Endometrial microvascular endothelial cells (primary cell): ENCODE measurements around the gene RPS2. TPM values are rescaled to one million over a fixed set of nuclear protein-coding genes. Genes with fewer than 3 reads are reported as not detected.
"Not testable (repeated sequence)": the region's sequence is repeated elsewhere in the genome, so short reads cannot be mapped to it uniquely, and the experiment has no call there.

Experiments used
- in situ Hi-C: cut with HindIII; loops from 2 replicates; pipeline ENCODE4 v1.10.0; 2017; ENCODE audit warnings: low sequenced_read_pairs, low pct_unique_long_range_greater_than_20kb; ENCODE audit errors: inconsistent ontology term
- total RNA-seq: library from RNA; depleted of rRNA; stranded (reverse); fragments of >200 nt; gene quantifications from one replicate; pipeline ENCODE4 v1.2.3, GENCODE V29; 2015; ENCODE audit errors: inconsistent ontology term

RPS2 gene
- total RNA-seq, result 2,988 TPM

- in situ Hi-C loops, result no loop called here
These were observed at the start of gene RPS2 for GRCh38 chr16:1964506-1965395. Gene RPS2, minus strand, starts transcription at chr16:1964826. Its CDS starts 201 bp downstream, at chr16:1964625.

DNA sequence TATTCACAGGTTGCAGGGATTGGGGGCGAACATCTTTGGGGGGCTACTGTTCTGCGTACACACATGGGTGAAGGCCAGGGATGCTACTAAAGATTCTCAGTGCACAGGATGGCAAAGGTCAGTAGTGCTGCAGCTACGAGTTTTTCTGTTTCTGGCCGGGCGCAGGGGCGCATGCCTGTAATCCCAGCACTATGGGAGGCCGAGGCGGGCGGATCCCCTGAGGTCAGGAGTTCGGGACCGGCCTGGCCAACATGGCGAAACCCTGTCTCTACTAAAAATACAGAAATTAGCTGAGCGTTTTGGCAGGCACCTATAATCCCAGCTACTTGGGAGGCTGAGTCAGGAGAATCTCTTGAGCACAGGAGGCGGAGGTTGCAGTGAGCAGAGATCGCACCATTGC, 48.9 kb upstream of the RPS2 start:
- in situ Hi-C loops, result no loop called here

- in situ Hi-C loops, result not testable (repeated sequence)
These were observed 47.1 kb upstream of the RPS2 start for GRCh38 chr16:2011726-2012125.

- in situ Hi-C loops, result no loop called here
These were observed 45.3 kb upstream of the RPS2 start, which contains the start of gene ZNF598 for GRCh38 chr16:2009791-2010510. Gene ZNF598, minus strand, starts transcription at chr16:2009821.

- in situ Hi-C loops, result no loop called here
These were observed 44.6 kb upstream of the RPS2 start for GRCh38 chr16:2009164-2009711.

DNA sequence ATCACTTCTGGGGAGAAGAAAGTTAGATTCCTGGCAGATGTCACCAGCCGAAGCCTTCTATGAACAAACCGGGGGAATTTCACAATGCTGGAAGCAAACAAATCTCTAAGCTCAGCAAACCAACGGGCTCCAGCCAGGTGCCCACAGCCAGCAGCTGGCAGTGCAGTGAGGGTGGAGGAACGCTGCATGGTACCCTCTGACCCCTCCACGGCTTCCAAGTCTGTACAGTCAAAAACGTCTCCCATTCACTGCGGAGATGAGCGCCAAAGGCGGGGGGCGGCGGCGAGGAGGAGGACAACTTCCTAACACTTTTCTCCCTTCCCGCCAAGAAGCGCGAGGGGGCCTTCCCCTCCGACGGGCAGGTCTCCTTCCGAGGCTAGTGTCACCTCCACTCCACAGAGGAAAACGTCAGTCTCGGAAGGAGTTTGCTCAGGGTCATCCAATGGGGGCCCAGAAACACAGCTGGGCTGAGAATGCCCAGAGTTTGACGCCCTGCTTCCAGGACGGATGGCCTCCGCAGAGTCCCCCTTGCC, 44.1 kb upstream of the RPS2 start:
- in situ Hi-C loops, result no loop called here

DNA sequence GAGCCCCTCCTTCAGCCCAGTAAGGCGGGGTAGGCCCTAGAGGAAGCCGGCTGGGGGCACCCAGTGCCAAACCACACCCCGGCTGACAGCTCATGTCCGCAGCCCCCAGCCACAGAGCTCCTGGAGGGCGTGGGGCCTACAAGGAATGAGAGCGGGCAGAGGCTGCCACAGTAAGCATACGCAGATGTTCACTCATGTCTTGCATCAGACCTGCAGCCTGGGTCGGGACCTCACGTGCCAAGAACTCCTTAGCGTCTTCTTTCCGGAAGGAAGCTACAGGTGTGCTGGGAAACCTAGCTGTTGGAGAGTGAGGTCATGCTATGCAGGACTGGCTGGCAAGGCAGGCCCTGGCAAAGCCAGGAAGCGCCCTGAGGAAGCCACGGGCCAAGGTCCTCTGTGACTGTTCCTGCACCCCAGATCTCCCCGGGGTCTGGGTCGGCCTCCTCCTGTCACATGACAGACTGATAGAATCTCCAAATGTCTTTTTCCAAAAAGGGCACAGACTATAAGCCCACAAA, 43.4 kb upstream of the RPS2 start:
- in situ Hi-C loops, result no loop called here

GRCh38 chr16:2007081-2007836, 42.6 kb upstream of the RPS2 start:
- in situ Hi-C loops, result no loop called here

GRCh38 chr16:2006317-2006716, 41.7 kb upstream of the RPS2 start:
- in situ Hi-C loops, result no loop called here

DNA sequence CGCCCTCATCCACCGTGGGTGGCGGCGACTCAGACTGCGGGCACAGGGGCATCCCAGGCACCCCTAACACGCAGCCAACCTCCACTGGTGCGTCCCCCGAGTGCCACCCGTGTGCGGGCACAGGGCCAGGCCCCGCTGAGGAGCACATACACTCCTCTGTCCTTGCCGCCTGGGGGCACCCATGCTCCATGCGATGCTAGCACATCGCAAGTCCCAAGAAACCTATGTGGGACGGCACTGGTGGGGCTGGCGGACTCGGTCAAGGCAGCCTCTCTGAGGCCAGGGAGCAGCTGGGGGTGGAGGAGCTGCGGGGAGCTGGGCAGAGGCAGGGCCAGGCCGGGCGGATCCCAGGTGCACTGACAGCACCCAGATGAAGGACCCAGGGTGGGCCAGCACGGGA, 41.0 kb upstream of the RPS2 start:
- in situ Hi-C loops, result no loop called here

GRCh38 chr16:2004795-2005517, 40.3 kb upstream of the RPS2 start:
- in situ Hi-C loops, result no loop called here

GRCh38 chr16:2003827-2004641, 39.4 kb upstream of the RPS2 start:
- in situ Hi-C loops, result no loop called here

- in situ Hi-C loops, result no loop called here
These were observed 38.7 kb upstream of the RPS2 start for GRCh38 chr16:2003231-2003826.

DNA sequence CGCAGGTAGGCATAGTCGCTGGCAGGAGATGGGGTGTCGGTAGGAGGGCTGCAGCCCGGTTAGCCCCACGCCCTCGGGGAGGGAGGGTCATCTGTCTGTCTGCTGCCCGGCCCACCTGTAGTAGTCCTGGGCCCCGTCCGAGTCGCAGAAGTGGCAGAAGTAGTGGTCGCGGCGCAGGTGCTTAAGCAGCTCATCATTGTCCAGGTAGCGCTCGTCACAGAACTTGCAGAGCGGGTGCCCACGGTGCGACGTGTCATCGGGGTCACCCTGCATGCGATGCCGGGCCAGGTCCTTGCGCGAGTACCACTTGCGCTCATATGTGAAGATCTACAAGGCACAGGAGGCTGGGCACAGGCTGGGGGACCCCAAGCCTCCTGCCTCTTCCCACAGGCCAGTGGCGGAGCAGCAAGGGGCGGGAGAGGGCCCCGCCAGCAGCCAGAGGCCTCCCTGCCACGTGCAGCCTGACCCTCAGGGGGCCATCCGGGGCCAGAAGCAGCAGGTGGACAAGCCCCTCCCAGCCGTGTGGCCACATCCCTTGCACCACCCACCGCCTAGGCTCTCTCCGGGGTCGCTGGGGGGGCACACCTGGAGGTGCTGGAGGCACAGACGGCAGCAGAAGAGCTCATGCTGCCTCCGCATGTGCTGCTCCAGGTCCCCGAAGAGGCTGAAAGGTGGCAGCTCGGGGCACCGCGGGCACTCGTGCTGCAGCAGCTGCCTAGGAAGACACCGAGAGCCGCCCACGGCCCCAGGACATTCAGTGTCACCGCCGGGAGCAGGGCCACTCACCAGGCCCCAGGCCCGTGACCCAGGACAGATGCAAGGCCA, 38.0 kb upstream of the RPS2 start:
- in situ Hi-C loops, result no loop called here

DNA sequence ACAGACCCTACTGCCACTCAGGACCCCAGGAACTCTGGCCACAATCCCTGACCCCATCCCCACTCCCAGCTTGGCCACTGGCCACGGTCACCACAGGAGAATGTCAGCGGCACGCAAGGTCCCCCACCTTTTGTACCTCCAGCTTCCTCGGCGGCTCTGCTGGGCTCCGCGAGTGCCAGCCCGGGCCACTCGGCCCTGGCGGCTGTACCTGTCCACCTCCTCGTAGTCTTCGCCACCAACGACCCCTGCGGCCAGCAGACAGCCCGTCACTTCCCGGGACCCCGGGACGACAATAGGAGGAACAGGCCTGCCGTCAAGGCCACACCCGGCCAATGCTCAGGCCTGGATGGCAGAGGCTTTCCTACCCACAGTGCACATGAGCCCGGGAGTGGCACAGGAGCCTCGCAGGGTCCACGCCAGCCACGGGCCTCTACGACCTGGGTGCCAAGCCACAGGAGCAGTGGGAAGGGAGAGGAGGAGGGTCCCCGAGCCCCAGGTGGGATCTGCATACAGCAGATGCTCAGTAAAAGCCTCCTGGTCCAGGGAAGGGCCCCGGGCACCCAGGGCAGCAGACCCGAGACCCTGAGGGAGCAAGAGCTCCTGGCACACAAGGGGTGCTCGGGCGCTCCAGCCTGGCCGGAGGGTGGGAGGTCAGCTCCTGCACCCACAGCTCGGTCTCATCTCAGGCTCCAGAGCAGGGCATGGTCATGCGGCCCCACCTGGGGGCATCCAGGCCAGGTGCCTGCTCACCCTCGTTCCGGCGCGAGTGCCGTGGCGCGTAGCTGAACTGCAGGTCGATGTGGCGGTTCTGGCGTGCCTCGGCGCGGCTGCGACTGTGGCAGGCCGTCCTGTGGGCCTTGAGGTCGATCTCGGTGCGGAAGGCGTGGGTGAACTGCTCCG, 37.1 kb upstream of the RPS2 start:
- in situ Hi-C loops, result no loop called here
